NCI-H524 treated with DMSO at 0.1 percent for 48 hours (cell line): ENCODE measurements around the gene SLC25A18.
"Not testable (repeated sequence)": the region's sequence is repeated elsewhere in the genome, so short reads cannot be mapped to it uniquely, and the experiment has no call there.

ENCODE experiments used
- DNase-seq: peaks from one replicate; lab custom pipeline; 2025; lab: John Stamatoyannopoulos, UW

The SLC25A18 gene

GRCh38 chr22:17607891-17608521 is 44.7 kb downstream of the SLC25A18 start:
- DNase-seq, result no peak

- DNase-seq, result no peak
Measured at GRCh38 chr22:17612057-17612456, 48.8 kb downstream of the SLC25A18 start.

GRCh38 chr22:17613280-17613679 is 50.0 kb downstream of the SLC25A18 start:
- no peak for DNase-seq

GRCh38 chr22:17627961-17628405 is 64.7 kb downstream of the SLC25A18 start:
- DNase-seq, result no peak

GRCh38 chr22:17628406-17629172 is 65.3 kb downstream of the SLC25A18 start, which contains the start of gene ATP6V1E1:
Gene ATP6V1E1, minus strand, starts transcription at chr22:17628749. Its CDS starts 114 bp downstream, at chr22:17628635.
- peak; percentile 78 for DNase-seq

- no peak for DNase-seq
Measured at GRCh38 chr22:17629173-17629489, 65.8 kb downstream of the SLC25A18 start.

GRCh38 chr22:17629641-17630040 is 66.3 kb downstream of the SLC25A18 start:
- no peak for DNase-seq

- no peak for DNase-seq
Measured at GRCh38 chr22:17631076-17631565, 67.8 kb downstream of the SLC25A18 start.

DNA sequence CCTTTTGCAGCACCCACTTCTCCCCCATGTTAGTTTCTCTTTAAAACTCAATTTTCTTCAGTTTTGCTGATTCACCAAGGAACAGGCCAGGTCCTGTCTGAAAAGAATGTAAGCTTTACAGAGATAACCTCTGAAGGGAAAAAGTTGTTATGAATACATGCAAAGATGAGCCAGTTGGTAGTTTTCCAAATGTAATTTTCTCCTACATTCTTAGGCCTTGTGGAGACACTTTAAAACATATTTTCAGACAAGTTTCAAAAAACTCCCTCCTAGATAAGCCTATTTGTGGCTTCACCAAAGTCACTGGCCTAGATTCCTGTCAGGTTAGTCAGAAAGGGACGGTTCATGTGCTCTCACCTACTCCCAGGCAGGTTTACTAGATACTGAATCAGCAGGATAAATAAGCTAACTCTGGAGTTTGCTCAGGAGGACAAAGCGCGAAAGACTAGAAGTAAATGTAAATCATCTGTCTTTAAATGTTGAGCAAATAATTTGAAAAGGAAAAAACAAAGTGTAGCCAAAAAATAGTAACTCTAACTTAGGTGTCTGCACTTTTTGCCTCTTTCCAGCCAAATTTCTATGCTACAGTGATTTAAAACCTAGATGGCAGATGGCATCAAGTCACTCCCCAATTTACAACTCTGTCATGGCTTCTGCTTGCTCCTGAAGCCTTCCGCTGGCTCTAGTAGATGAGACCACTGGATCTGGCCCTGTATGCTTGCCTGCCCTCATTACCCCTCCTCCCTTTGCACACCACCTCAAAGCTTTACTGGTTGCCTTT is 70.1 kb downstream of the SLC25A18 start:
- no peak for DNase-seq

DNA sequence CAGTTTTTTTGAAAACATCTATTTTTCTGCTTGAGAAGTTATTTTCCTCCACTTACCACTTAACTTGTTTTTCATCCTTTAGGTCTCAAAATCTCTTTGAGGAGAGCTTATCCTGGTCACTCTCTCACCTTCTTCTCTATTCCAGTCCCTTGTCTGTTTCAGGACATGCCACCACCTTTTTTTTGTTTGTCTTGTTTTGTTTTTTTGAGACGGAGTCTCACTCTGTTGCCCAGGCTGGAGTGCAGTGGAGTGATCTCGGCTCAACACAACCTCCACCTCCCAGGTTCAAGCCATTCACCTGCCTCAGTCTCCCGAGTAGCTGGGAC is 70.7 kb downstream of the SLC25A18 start:
- DNase-seq, result no peak

DNA sequence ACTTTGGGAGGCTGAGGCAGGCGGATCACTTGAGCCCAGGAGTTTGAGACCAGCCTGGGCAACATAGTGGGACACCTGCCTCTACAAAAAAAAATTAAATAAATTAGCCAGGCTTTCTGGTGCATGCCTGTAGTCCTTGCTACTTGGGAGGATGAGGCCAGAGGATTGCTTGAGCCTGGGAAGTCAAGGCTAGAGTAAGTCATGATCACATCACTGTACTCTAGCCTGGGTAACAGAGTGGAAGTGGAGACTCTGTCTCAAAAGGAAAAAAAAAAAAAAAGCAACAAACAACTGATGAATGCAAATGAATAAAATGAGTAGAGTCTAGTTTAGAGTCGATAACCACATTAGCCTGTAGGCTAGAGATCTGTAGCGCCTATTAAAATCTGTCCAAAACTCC is 71.4 kb downstream of the SLC25A18 start:
- DNase-seq, result no peak

GRCh38 chr22:17636850-17637249 is 73.6 kb downstream of the SLC25A18 start:
- not testable (repeated sequence) for DNase-seq

- no peak for DNase-seq
Measured at GRCh38 chr22:17637490-17638181, 74.3 kb downstream of the SLC25A18 start.

- peak; percentile 26 for DNase-seq
Measured at GRCh38 chr22:17638182-17638431, 74.8 kb downstream of the SLC25A18 start.

- peak; percentile 70 for DNase-seq
Measured at GRCh38 chr22:17638432-17639246, 75.3 kb downstream of the SLC25A18 start, which contains the start of gene BCL2L13. Gene BCL2L13, plus strand, starts transcription at chr22:17638757. Its CDS starts 16,955 bp downstream, at chr22:17655712.

DNA sequence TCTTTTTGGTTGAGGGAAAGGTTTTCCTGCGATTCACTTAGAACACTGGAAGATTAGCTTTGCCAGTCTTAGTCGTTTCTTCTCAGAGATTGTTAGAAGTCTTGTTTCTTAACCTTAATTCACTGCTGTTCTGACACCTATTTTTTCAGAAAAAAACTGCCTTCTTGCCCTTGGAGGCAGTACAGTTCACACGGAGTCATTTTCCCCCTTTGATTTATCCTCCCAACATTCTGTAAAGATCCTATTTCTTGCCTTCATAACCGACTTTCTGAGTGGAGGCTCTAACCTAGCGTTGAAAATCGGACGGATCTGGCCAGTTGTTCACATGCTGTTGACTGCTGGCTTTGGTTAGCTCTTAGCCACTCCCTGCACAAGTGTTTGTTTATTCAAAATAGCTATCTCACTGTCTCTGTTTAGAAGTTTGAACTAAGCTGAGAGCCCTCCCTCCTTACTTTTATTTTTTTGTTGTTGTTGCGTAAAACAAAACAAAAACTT is 76.0 kb downstream of the SLC25A18 start:
- no peak for DNase-seq
